ENCODE results near the gene IDH3A.
"Not testable (repeated sequence)": the region's sequence is repeated elsewhere in the genome, so short reads cannot be mapped to it uniquely, and the experiment has no call there.

The IDH3A gene

DNA sequence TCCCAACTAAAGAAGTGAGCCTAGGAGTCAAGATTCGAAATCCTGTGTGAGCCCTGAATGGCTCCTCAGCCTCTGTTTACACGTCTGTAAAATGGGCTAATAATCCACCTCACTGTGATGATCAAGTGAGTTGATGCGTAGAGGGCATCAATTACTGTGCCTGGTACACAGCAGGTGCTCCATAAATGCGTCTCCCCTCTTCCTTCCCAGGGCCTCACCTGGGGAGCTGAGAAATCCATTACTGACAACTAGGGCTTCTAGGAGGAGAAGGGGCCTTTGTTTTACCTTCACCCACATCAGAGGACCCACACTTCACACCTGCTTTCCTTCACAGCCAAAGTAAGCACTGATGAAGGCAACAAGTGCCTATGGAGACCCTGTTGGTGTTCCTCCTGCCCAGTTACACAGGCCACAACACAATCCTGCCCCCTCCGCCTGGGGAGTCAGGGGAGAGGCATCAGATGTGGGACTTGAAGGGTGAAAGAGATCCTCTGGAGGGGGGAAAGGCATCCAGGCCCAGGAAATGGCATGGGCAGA lies 19.3 kb upstream of the IDH3A start:
- no peak for DNase-seq (ENCODE audit: low read depth)

DNA sequence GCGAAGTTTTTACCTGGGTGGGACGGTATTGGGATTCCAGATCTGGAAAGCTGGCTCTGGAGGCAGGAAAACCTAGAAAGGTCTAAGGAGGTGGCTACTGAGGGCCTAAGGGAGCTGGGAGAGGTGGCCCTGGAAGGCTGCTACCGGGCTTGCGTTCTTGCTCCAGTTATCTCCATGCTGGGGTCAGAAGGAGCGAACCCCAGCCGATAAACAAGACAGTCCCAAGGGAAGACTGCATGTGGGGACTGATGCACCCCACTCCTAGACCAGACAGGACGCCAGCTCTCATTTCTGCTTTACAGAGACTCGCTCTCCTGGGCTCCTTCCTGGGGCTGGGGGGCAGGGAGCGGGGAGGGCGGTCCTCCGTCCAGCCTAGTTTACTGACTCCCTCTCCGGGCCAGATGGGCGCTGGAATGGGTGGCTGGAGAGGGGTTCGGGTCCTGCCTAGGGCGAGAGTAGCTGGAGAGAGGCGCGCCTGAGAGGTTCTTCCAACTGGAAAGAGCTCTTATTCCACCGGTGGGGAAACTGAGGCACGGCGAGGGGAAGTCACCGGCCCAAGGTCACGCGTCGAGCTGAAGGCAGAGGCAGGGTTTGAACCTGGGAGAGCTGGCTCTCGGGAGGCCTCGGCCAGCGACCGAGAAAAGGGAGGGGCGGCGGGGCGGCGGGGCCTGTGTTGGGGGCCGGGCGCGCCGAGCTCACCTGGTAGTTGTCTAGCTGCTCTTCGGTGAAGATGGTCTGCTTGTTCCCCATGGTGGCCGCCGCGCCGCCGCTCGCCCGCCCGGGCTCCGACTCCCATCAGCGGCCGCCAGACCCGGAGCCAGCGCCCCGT lies 18.5 kb upstream of the IDH3A start:
- no peak for DNase-seq (ENCODE audit: low read depth)

DNA sequence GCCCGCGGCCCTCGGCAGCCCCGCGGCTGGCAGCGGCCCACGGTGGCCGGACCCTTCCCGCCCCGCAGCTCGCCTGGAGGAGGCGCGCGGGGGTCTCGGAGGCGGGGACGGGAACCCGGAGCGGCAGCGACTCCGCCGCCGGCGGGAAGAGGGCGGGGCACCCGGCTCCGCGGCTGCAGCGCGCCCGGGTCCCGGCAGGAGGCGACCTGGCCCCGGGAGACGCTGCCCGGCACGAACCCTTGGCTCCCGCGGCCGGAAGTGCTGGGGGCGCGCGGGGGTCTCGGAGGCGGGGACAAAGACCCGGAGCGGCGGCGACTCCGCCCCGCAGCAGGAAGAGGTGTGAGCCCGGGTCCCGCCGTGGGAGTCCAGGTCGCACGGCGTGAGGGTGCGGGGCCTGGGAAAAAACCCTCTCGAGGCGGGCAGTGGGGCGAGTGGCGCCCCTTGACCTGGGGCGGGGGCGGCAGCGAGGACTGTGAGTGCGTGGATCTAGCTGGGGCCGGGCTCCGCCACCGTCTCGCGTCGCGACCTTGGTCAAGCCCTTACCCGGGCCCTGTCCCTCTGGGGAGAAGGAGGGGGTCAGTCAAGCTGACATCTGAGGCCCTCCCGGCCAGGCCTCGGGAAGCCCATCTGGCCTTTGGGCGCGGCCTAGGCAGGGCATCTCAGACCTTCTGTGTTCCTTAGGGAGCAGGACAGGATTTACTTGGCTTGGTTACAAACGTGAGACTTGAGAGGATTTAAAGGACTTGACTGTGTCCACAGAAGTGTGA lies 17.7 kb upstream of the IDH3A start, which contains the start of gene CIB2:
CIB2 (minus strand) TSS at position 151 of the 767 bp plus-strand sequence. CDS start 230 bp downstream, outside the sequence.
- peak; percentile 45 for DNase-seq (ENCODE audit: low read depth)

DNA sequence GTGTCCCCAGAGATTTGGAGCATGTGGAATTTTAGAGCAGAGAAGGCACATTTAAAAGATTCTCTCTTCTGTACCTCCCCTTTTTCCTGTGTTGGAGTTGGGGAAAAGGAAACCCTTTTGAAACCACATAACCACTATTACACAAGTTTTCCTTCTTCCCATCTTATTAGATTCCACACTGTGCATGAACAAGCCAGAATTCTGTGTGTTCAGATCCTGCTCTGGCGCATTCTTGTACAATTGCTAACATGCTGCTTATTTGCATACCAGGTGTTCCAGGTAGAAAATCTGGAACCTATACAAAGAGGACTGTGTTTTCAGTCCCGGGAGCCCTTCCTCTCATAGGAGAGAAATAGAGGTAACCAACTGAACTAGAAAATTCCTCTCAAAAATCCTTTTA lies 15.4 kb upstream of the IDH3A start:
- no peak for DNase-seq (ENCODE audit: low read depth)

DNA sequence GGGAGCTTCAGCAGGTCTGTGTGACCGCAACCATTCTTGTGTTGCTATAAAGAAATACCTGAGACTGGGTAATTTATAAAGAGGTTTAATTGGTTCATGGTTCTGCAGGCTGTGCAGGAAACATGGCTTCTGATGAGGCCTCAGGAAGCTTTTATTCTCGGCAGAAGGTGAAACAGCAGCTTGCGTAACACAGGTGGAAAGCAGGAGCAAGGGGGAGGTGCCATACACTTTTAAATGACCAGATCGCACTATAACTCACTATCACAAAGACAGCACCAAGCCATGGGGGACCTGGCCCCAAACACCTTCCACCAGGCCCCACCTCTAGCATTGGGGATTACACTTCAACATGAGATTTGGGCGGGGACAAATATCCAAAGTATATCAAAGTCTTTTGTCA lies 9.6 kb upstream of the IDH3A start:
- DNase-seq (ENCODE audit: low read depth) = no peak

DNA sequence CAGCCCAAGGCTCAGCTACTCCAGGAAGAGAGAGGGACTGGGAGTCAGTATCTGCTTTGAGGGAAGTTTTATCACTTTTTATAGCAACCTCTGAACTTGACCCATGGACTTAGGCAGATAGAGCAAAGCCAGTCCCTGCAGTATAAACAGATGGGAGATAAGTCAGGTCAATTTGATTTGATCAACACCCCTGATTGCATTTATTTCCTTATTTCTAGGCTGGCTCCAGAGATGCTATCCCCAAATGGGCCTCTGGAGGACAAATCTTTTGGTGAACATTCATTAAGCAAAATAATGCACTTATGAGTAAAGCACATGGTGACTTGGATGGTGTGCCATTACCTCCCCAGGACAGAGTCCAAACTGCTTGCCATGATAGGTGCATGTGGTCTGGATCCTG lies 8.9 kb upstream of the IDH3A start:
- DNase-seq (ENCODE audit: low read depth) = no peak

DNA sequence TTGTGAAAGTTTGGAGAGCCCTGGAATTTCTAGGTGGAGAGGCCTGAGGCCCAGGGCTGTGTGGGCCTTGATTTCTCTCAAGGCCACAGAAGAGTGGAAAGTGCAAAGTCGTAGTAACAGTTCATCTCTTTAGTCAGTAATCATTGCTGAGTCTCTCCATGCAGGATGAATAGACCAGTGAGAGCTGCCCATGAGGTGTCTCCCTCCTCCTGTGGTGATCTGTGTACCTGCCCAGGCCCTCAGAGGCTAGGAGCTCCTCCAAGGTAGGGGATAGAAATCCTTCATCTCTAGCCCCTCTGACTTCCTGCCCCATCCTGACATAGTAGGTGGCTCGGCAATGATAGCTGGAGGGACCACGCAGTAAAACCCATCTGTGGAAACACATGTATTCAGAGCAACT lies 6.8 kb upstream of the IDH3A start:
- DNase-seq (ENCODE audit: low read depth) = no peak

DNA sequence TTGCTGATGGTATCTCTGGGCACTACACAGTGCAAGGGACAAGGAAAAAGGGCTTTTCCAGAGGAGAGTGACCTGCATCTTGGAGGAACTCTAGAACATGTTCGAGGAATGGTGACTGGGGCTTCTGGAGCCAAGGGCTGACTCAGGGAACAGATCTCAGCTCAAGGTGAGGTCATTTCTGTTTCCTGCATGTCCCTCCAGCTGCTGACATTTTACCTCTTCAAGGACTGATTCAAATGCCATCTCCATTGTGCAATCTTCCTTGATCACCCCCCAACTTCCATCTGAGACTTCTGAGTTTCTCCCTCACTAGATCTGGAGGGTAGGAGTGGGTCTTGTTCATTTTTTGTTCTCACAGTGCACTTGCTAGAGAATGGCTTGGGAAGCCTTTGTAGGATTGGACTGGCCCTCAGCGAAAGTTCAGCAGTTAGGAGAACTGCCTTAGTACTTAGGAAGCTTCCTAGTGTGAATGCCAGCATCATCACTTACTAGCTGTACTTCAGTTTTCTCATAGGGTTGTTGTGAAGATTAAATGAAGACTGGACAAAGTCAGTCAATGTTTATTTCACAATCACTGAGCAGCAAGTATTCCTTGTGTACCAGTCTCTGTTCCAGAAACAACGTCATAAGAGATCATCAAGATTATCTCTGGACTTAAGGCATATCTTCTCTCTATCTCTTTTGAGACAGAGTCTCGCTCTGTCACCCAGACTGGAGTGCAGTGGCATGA lies 2.6 kb upstream of the IDH3A start:
- no peak for DNase-seq (ENCODE audit: low read depth)

DNA sequence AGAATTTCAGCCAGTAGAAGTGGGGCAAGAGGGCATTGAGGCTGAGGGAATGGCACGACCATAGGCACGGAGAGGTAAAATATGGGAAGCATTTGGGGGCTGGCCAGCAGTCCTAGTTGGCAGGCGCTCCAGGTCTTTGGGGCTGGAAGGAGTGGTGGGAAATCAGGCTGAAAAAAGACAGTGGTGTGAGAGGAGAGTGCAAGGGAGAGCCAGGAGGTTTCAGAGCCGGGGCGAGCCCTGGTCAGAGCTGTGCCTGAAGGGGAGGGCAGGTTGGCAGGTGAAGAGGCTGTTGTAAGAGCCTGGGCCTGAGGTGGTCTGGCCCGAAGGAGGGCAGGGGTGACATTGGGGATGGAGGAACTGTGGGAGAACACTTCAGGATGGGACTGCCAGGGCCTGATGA lies 1.6 kb upstream of the IDH3A start:
- DNase-seq (ENCODE audit: low read depth) = no peak

DNA sequence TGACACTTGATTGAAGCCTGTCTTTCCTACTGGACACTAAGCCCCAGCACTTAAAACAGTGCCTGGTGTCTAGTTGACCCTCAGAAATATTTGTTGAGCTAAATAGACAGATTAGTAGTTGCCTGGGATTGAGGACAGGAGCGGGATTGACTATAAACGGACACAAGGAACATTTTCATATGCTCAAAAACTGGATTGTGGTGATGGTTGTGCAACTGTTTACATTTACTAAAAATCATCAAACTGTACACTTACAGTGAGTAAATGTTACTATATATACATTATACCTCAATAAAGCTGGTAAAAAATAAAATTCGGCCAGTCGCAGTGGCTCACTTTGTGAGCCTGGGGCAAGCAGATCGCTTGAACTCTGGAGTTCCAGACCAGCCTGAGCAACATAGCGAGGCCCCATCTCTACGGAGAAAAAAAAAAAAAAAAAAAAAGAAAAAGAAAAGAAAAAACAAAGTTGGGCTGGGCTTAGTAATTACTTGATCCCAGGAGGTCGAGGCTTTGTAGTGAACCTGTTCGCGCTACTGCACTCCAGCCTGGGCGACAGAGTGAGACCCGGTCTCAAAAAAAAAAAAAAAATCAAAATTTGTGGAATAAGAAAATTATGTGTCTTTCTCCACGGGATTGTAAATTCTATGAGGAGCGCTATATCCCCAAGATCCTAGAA lies 632 bp upstream of the IDH3A start:
- no peak for DNase-seq (ENCODE audit: low read depth)

DNA sequence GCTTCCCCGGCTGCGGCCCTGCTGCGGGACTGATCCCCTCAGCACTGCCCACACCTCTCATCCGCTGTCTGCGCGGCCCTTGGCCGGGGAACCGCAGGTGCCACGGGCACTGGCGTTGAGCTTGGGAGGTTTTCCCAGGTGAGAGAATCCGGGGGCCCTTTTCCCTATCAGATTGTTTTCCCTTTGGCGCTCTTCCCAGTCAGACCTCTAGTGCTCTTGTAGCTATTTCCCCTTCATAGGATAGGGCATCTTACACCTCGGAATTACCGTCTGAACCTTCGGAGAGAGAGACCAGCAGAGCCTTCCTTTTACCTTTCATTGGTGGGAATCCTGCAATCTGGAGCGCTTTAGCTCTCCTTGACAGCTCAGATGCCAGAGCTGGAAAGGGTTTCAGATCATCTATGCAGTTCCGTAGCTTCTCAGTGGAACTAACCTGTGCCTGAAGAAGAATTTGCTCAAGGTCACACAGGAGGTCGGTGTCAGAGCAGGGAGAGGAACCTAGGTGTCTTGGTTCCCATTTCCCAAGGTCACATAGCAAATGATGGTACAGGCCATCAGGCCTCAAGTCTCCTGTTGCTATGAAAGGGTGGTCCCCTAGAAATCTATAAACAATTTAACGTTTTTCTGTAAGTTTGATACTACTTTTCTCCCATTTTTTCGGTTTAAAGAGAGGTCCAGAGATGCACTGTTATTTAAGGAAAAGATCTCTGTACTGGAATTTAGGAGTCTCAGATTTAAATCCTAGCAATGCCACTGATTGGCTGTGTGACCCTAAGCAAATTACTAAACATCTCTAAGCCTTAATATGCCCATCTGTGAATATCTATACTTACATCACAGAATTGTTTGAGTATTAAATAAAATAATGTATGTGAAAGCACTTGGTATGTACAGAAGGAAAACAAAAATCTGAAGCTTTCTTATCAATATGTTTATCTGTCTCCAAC lies 916 bp downstream of the IDH3A start:
- no peak for DNase-seq (ENCODE audit: low read depth)

DNA sequence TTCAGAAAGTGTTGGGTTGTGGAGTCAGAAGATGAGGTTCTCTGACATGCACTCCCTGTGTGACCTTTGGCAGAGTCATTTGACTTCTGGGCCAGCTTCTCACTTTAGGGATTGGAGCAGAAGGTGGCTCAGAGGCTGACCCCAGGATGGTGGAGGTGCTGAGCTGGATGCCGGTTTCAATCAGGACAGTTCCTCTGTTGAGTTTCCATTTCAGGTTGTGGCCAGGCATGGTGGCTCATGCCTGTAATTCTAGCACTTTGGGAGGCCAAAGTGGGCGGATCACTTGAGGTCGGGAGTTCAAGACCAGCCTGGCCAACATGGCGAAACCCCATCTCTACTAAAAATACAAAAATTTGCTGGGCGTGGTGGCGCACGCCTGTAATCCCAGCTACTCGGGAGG lies 1.9 kb downstream of the IDH3A start:
- DNase-seq (ENCODE audit: low read depth) = not testable (repeated sequence)

DNA sequence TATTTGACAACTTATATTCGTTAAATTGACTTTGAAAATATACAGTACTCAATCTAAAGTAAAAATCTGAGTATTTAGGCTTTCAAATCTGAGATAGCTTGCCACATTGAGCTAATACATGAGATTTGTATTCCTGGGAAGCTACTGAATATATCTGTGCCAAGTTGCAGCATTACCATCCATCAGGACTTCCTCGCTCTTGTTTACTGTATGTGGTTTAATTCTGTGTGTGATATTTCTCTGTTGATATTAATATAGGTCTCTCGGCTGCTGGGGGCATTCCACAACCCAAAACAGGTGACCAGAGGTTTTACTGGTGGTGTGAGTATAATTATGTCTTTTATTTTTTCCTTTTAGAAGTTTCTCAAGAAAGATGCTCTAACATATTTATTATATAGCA lies 5.8 kb downstream of the IDH3A start:
- DNase-seq (ENCODE audit: low read depth) = no peak

DNA sequence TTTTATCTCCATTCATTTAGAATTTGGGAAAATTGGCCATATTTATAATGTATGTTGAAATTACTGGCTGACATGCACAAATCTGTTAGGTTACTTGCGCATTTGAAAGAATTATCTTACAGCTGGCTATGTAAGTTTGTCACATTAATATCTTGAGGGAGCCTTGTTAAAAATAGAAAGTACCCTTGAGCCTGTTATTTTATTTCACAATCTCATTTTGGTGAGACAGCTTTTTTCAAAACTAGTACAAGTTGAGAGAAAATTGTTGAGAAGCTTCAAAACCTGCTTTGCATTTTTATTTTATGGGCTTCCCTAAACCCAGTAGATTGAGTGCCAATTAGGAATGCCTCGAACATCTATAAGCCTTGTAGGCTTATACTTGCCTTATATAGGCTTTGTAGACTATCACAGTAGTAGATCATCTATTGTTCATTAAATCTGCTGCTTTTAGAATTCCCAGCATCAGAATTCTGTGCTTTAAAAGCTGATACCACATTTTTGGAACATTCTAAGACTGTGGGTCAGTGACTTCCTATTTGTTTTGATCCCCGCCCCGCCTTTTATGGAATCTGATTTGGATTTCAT lies 6.3 kb downstream of the IDH3A start:
- DNase-seq (ENCODE audit: low read depth) = no peak

DNA sequence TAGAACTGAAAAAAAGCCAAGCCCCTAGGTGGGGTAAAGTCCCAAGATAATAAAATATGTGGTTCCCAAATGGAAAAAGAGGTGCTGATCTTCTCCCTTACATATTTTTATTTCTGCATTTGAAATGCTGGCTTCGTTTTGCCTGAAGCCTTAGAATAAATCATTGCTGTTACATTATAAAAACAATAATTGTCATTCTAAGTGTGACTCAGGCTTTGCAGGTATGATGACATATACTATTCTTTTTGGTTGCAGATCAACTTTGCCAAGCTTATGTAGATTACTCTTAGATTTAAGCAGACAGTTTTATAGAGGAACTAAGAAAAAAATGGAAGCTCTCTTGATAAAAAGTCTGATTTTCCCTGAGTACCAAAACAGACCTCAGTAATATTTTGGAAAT lies 7.5 kb downstream of the IDH3A start:
- DNase-seq (ENCODE audit: low read depth) = no peak

DNA sequence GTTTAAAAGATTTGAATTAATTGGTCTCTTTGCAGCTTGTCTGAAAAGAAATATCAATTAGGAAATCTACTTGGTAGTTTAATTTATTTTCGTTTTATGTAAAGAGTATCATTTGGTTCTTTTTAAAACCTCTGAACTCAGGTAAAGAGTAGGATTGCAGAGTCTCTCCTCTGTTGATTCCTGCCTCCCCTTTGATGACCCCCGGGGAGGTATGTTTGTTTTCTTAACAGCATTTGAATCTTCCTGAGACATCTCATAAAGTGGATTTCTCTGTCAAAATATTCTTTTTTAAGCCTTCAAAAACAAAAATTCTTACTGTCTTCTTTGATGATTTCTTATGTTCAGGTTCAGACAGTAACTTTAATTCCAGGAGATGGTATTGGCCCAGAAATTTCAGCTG lies 8.0 kb downstream of the IDH3A start:
- no peak for DNase-seq (ENCODE audit: low read depth)

DNA sequence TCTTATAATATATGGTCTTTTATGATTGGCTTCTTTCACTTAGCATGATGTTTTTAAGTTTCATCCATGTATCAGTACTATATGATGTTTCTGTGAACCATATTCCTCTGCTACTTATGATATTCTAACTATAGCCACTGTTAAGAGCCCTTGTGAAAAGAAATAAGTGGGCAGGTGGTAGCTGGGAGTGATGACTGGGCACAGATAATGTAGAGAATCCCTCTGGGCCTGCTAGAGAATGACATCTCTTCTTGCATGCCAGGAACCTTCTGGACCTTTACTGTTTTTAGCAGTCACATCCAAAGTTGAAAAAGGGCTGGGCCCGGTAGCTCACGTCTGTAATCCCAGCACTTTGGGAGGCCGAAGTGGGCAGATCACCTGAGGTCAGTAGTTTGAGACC lies 10.2 kb downstream of the IDH3A start:
- DNase-seq (ENCODE audit: low read depth) = no peak

DNA sequence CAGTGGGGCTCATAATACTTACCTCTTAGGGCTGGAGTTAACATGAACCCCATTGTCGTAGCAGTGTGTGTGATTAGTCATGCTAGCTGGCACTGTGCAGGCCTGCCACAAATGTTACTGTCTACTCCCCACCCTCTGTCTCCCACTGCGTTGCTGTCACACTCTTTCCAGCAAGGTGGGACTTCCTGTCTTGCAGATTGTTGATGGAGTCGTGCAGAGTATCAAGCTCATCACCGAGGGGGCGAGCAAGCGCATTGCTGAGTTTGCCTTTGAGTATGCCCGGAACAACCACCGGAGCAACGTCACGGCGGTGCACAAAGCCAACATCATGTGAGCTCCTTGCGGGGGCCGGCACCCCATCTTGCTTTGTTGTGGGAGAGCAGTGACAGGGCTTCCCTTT lies 12.9 kb downstream of the IDH3A start:
- no peak for DNase-seq (ENCODE audit: low read depth)

DNA sequence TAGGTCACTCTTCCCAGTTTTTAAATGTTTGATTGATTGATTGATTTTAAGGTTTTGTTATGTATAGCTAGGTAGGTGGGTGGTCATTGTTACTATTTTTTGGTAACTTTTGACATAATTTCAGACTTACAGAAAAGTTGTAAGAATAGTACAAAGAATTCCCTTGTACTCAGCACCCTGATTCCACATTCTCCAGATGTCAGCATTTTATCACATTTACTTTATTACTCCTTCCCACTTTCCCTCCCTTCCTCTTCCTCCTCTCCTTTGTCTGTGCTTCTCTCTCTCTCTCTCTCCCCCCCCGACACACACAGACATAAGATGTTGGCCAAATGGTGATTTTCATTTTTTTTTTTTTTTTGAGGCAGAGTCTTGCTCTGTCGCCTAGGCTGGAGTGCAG lies 14.8 kb downstream of the IDH3A start:
- DNase-seq (ENCODE audit: low read depth) = no peak

DNA sequence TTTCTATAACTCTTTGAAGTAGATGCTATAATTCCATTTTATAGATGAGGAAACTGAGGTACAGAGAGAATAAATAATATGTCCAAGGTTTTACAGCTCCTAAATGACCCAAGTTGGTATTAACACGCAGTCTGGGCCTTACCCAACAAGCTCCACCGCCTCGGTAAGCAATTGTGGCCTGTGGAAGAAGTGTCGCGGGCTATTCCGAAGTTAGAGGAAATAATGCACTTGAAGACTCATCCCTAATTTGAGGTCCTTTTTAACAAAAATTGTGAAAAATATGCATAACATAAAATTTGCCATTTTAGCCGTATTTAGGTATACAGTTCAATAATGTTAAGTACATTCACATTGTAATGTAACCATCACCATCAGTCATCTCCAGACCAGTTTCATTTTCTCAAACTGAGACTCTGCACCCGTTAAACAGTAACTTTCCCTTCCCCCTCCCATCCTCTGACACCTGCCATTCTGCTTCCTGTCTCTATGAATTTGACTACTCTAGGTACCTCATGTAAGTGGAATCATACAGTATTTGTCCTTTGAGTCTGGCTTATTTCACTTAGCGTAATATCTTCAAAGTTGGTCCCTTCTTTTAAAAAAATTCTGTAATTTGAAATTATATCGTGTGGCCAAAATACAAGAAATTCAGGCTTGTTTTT lies 18.2 kb downstream of the IDH3A start:
- DNase-seq (ENCODE audit: low read depth) = no peak

Measured in stimulated activated CD8-positive, alpha-beta memory T cell treated with anti-CD3 and anti-CD28 coated beads, Interleukin-15, amount 100 ng/mL, for 1 hour (primary cell).